ENCODE data around the gene FBXO15.

GRCh38 chr18:74060579-74060978 is 87.1 kb downstream of the FBXO15 start:
- TF ChIP-seq MAX (IDR thresholded peaks at IDR 0.05), result no peak
- no peak for TF ChIP-seq RAD21 (IDR thresholded peaks at IDR 0.05)
- no peak for TF ChIP-seq CTCF (IDR thresholded peaks at IDR 0.05; ENCODE audit: low read depth, low read length, missing input control)
- no peak for TF ChIP-seq TAF1 (conservative IDR thresholded peaks at IDR 0.05)
- no peak for TF ChIP-seq YY1 (IDR thresholded peaks at IDR 0.05)
- no peak for TF ChIP-seq RXRA (IDR thresholded peaks at IDR 0.05)
- TF ChIP-seq REST (IDR thresholded peaks at IDR 0.05), result no peak
- no peak for TF ChIP-seq GABPA (IDR thresholded peaks at IDR 0.05 in 1 of 2, conservative IDR thresholded peaks at IDR 0.05 in 1 of 2)
- TF ChIP-seq FOXA2 (IDR thresholded peaks at IDR 0.05), result no peak
- no peak for TF ChIP-seq FOXA1 (IDR thresholded peaks at IDR 0.05)
- TF ChIP-seq ATF3 (IDR thresholded peaks at IDR 0.05), result no peak
- TF ChIP-seq ZBTB33 (IDR thresholded peaks at IDR 0.05), result no peak
- TF ChIP-seq HNF4A (conservative IDR thresholded peaks at IDR 0.05), result no peak
- no peak for TF ChIP-seq SP1 (IDR thresholded peaks at IDR 0.05)

Measured in liver (tissue), 3 donors.